Endothelial cell of umbilical vein (primary cell): ENCODE measurements around the gene KCNQ5. TPM values are rescaled to one million over a fixed set of nuclear protein-coding genes. Genes with fewer than 3 reads are reported as not detected.

Experiments used
- BruUV-seq: library from RNA; stranded (reverse); fragments of 400-500 nt; replicated peaks from 2 replicates; lab custom pipeline; 2021; lab: Mats Ljungman, UMichigan
- CTCF ChIA-PET: fragments of 300-600, 350-600 bp; sonication (Branson Sonifier 250); formaldehyde crosslinking; loops from one replicate; lab custom pipeline; 2021; ENCODE audit warnings: antibody characterized with exemption, inconsistent platforms; lab: Charles Lee
- POLR2A ChIA-PET: fragments of 300-600, 350-600 bp; sonication (Branson Sonifier 250); formaldehyde crosslinking; loops from one replicate; lab custom pipeline; 2021; ENCODE audit warnings: antibody characterized with exemption, inconsistent platforms; lab: Charles Lee
- DNase-seq: peaks from one replicate; pipeline ENCODE4 v3.0.0-alpha.2; 2011; ENCODE audit warnings: low read depth, low spot score
- FAIRE-seq: peaks from 2 replicates; lab custom pipeline; 2011; peaks lifted over from hg19 to GRCh38; lab: Jason Lieb, UNC
- H2AFZ ChIP-seq: 2 replicates; pipeline ENCODE4 v1.6.0; 2012; ENCODE audit warnings: low read depth, low read length, control low read depth, inconsistent platforms
- H3K27ac ChIP-seq: 2 replicates; pipeline ENCODE4 v1.5.1; 2011; ENCODE audit warnings: low read depth, mild to moderate bottlenecking, control low read depth, low read length, moderate library complexity; ENCODE audit not compliant: insufficient read depth
- H3K27me3 ChIP-seq, 2 experiments: 2 replicates each; pipeline versions ENCODE4 v1.6.0 to v1.6.1; 2011; ENCODE audit warnings: low read length in 2 of 2, mixed read lengths in 1 of 2; ENCODE audit not compliant: control insufficient read depth in 2 of 2, insufficient read depth in 2 of 2
- H3K36me3 ChIP-seq, 2 experiments: 2 replicates in 1 of 2; 3 replicates in 1 of 2; pipeline ENCODE4 v1.5.1; 2011; ENCODE audit warnings: low read length in 2 of 2, mild to moderate bottlenecking in 1 of 2, moderate library complexity in 1 of 2; ENCODE audit not compliant: control insufficient read depth in 2 of 2, insufficient read depth in 2 of 2; ENCODE audit errors: extremely low read depth in 1 of 2
- H3K4me1 ChIP-seq: 3 replicates; pipeline ENCODE4 v1.5.1; 2011; ENCODE audit warnings: mild to moderate bottlenecking, low read length; ENCODE audit not compliant: control insufficient read depth, insufficient read depth; ENCODE audit errors: extremely low read depth
- H3K4me2 ChIP-seq: 2 replicates; pipeline ENCODE4 v1.6.1; 2011; ENCODE audit warnings: low read length, control low read depth, mixed read lengths; ENCODE audit not compliant: insufficient read depth
- H3K4me3 ChIP-seq, 3 experiments: fragments of 200-600 bp in 1 of 3; sonication (generic), shearing (Covaris generic) in 1 of 3; replicated peaks in 1 of 3; 2 replicates each; pipeline ENCODE4 v1.5.1; 2011 to 2016; ENCODE audit warnings: control low read depth in 3 of 3, low read length in 3 of 3, mild to moderate bottlenecking in 2 of 3, inconsistent platforms in 1 of 3, low read depth in 1 of 3, moderate library complexity in 1 of 3; ENCODE audit not compliant: insufficient read depth in 1 of 3
- H3K79me2 ChIP-seq: 2 replicates; pipeline ENCODE4 v1.6.0; 2012; ENCODE audit warnings: low read length, inconsistent platforms; ENCODE audit not compliant: control insufficient read depth, insufficient read depth
- H3K9ac ChIP-seq: replicated peaks from 2 replicates; pipeline ENCODE3; 2011; ENCODE audit warnings: low read length, control low read depth; ENCODE audit not compliant: insufficient read depth; ENCODE audit errors: extremely low read depth
- H3K9me1 ChIP-seq: replicated peaks from 3 replicates; pipeline ENCODE4 v1.6.0; 2011; ENCODE audit warnings: mild to moderate bottlenecking, low read length; ENCODE audit not compliant: control insufficient read depth, insufficient read depth; ENCODE audit errors: extremely low read depth
- H3K9me3 ChIP-seq: replicated peaks from 2 replicates; pipeline ENCODE4 v1.5.1; 2012; ENCODE audit warnings: low read length, inconsistent platforms; ENCODE audit not compliant: control insufficient read depth, insufficient read depth
- H4K20me1 ChIP-seq: replicated peaks from 2 replicates; pipeline ENCODE3; 2011; ENCODE audit warnings: mild to moderate bottlenecking, low read length; ENCODE audit not compliant: control insufficient read depth, insufficient read depth; ENCODE audit errors: extremely low read depth
- EZH2 ChIP-seq: IDR thresholded peaks from 2 replicates; pipeline ENCODE4 v1.6.1; 2012; ENCODE audit warnings: borderline replicate concordance, low read depth, mild to moderate bottlenecking, moderate library complexity, low read length, inconsistent platforms; ENCODE audit not compliant: severe bottlenecking
- FOS ChIP-seq: IDR thresholded peaks from 2 replicates; pipeline ENCODE4 v1.6.1; 2011; ENCODE audit warnings: mild to moderate bottlenecking, low read length, moderate library complexity, borderline replicate concordance; ENCODE audit not compliant: insufficient read depth
- GATA2 ChIP-seq: IDR thresholded peaks from 2 replicates; pipeline ENCODE4 v1.7.0; 2011; ENCODE audit warnings: low read depth, mild to moderate bottlenecking, moderate library complexity, mixed read lengths, low read length; ENCODE audit not compliant: insufficient read length, insufficient read depth
- JUN ChIP-seq: IDR thresholded peaks from 2 replicates; pipeline ENCODE4 v1.6.1; 2011; ENCODE audit warnings: borderline replicate concordance, low read depth; ENCODE audit not compliant: insufficient read length, insufficient read depth
- MYC ChIP-seq: IDR thresholded peaks from one replicate; pipeline ENCODE4 v1.6.1; 2011; ENCODE audit warnings: mild to moderate bottlenecking, low read depth, low read length
- POLR2A ChIP-seq: IDR thresholded peaks from 2 replicates; pipeline ENCODE4 v1.6.1; 2012; ENCODE audit warnings: low read depth, mild to moderate bottlenecking, control low read depth, low read length
- POLR2AphosphoS5 ChIP-seq: IDR thresholded peaks from 2 replicates; pipeline ENCODE4 v1.6.1; 2012; ENCODE audit warnings: low read depth, mild to moderate bottlenecking, control low read depth, low read length, moderate library complexity; ENCODE audit not compliant: insufficient read depth
- dilution Hi-C: fragments of 300-500 bp; cut with MboI; formaldehyde crosslinking; loops from one replicate; pipeline ENCODE4 v1.15.0; 2019; ENCODE audit warnings: low sequenced_read_pairs; ENCODE audit not compliant: extremely low pct_ligation_motif_present
- intact Hi-C: fragments of 100-400 bp; cut with micrococcal nuclease; formaldehyde crosslinking; loops from one replicate; pipeline ENCODE4 v1.10.0; 2022
- polyA plus RNA-seq, 4 experiments: library from polyadenylated mRNA; depleted of rRNA in 3 of 4; stranded (reverse) in 3 of 4; unstranded in 1 of 4; fragments of >200 nt; gene quantifications; 2 replicates each; pipeline versions ENCODE4 v1.2.1 to v1.2.3, GENCODE V29; 2011 to 2012; ENCODE audit warnings: missing spikeins in 1 of 4
- total RNA-seq: library from RNA; stranded (reverse); gene quantifications from 2 replicates; pipeline ENCODE4 v1.2.3, GENCODE V29; 2021
- TF ChIP-seq, protein P1 (sequence below): IDR thresholded peaks from 2 replicates; pipeline ENCODE4 v1.6.1; 2011; ENCODE audit not compliant: insufficient read depth, insufficient read length
- TF ChIP-seq, protein P2 (sequence below), 2 donors: IDR thresholded peaks; 1 replicate in 1 of 2; 2 replicates in 1 of 2; pipeline ENCODE4 v1.5.1; 2011; ENCODE audit warnings: low read length in 2 of 2, mild to moderate bottlenecking in 2 of 2, moderate library complexity in 2 of 2, control low read depth in 1 of 2, inconsistent platforms in 1 of 2, low read depth in 1 of 2; ENCODE audit not compliant: insufficient read depth in 1 of 2; ENCODE audit errors: extremely low read depth in 1 of 2

KCNQ5 gene
- total and polyA plus RNA-seq, 2 donors (not counting 3 experiments of a cell fraction or from before 2014, with no cell fraction given), result 0.22 TPM; not detected in 1

DNA sequence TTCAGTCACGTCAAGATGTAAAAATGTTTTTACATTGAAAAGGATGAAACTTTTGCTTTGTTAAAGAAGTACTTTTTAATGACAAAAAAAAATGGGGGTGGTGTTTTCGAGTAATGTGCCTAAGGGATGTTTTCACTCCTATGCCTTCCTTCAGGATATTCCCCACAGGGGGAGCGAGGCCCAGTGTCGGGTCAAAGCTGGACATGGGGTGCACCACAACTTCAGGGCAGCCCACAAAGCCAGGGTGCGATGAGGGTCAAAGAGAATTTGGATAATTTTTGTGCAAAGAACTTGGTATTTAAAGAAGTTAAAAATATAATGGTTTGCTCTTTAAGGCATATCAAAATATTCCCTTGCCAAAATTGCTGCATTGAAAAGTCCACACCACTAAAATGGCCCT is 247.8 kb downstream of the KCNQ5 start:
- Histone ChIP-seq H3K4me3 (no peak overlapping the region), H3K4me1 (no peaks in the 10 kb centered on the region), H3K27me3 (no peaks in the 10 kb centered on the region), H4K20me1 (no peaks in the 10 kb centered on the region), H3K36me3 (no peaks in the 10 kb centered on the region), H3K9ac (no peak overlapping the region), H2AFZ (no peak overlapping the region), H3K79me2 (no peaks in the 10 kb centered on the region), H3K9me1 (no peaks in the 10 kb centered on the region), H3K9me3 (no peaks in the 10 kb centered on the region), H3K27ac (no peak overlapping the region), H3K4me2 (no peak overlapping the region)
- DNase-seq (no peak), FAIRE-seq (no peak)
- dilution Hi-C loops (no loop called here), intact Hi-C loops (no loop called here)
- TF ChIP-seq, protein P1, sequence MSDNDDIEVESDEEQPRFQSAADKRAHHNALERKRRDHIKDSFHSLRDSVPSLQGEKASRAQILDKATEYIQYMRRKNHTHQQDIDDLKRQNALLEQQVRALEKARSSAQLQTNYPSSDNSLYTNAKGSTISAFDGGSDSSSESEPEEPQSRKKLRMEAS, result no peak
- TF ChIP-seq JUN, result no peak
- no peak for TF ChIP-seq POLR2A
- TF ChIP-seq MYC, result no peak
- no peak for TF ChIP-seq FOS
- no peak for TF ChIP-seq EZH2
- no peak for TF ChIP-seq POLR2AphosphoS5
- TF ChIP-seq, protein P2, sequence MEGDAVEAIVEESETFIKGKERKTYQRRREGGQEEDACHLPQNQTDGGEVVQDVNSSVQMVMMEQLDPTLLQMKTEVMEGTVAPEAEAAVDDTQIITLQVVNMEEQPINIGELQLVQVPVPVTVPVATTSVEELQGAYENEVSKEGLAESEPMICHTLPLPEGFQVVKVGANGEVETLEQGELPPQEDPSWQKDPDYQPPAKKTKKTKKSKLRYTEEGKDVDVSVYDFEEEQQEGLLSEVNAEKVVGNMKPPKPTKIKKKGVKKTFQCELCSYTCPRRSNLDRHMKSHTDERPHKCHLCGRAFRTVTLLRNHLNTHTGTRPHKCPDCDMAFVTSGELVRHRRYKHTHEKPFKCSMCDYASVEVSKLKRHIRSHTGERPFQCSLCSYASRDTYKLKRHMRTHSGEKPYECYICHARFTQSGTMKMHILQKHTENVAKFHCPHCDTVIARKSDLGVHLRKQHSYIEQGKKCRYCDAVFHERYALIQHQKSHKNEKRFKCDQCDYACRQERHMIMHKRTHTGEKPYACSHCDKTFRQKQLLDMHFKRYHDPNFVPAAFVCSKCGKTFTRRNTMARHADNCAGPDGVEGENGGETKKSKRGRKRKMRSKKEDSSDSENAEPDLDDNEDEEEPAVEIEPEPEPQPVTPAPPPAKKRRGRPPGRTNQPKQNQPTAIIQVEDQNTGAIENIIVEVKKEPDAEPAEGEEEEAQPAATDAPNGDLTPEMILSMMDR (IDR thresholded peaks at IDR 0.05; ENCODE audit: extremely low read depth in 1 of 2, insufficient read depth in 1 of 2, low read depth in 1 of 2, low read length in 2 of 2), result no peak
- no peak for TF ChIP-seq GATA2
- no TSS peak for BruUV-seq
- ChIA-PET CTCF (no interaction called here), POLR2A (no interaction called here)
